ENCODE measurements around the gene ANXA11. TPM values are rescaled to one million over a fixed set of nuclear protein-coding genes. Genes with fewer than 3 reads are reported as not detected.

ANXA11 gene
- total and polyA plus RNA-seq, 9 of the 15 experiments (the other 6 are each of a cell fraction or from before 2014, with no cell fraction given): 43.6 to 212 (median 109) TPM

DNA sequence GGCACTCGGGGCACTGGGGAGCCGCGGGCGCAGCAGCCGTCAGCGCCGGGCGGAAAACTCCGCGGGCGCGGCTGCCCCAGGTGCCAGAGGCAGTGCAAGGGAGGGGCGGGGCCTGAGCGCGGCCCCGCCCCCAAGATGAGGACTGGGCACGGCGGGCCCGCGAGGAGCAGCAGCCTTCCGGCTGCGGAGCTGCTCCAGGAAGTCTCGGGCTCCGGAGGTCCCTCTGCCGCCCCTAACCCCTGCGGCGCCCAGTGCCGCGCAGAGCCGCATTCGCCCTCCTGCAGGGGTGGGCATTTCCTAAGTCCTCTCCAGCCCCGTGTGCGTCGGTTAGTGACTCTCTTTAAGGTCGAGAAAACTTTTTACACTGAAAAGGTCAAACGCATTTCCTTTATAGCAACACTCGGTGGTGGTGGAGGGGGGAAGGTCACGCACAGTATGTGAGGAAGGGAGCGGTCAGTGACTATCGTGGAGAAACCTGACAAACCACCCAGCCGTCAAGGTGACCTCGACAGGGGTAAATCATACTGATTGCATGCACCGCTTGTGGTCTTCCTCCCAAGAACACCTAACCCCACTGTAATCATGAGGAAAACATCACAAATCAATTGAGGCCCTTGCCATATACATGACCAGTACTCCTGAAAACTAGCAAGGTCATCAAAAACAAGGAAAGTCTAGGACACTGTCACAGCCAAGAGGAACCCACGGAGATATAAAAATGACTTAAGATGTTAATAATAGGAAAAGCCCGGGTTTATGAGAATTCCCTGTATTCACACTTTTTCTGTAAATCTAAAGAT is at the start of gene ANXA11 (continued):
- 0 out of 2 replicates have a peak, but pooled peaks have one; percentile 31 for TF ChIP-seq ZBTB26 (CRISPR knock-in tag; IDR thresholded peaks at IDR 0.05)
- TF ChIP-seq MXD1 (CRISPR knock-in tag; IDR thresholded peaks at IDR 0.05; ENCODE audit: borderline replicate concordance, poor library complexity, severe bottlenecking): no peak
- no peak for TF ChIP-seq EGR1 (conservative IDR thresholded peaks at IDR 0.05)
- no peak for TF ChIP-seq ZNF347 (CRISPR knock-in tag; IDR thresholded peaks at IDR 0.05; ENCODE audit: low read depth)
- peak; percentile 67; the same call in 1 of the 2 replicates for TF ChIP-seq GTF2E2 (tag; IDR thresholded peaks at IDR 0.05)
- peak; percentile 65 for TF ChIP-seq TAF9B (IDR thresholded peaks at IDR 0.05; ENCODE audit: partially characterized antibody)
- no peak for TF ChIP-seq MEF2A (IDR thresholded peaks at IDR 0.05; ENCODE audit: control insufficient read depth, low read depth, low read length)
- TF ChIP-seq, protein P1, sequence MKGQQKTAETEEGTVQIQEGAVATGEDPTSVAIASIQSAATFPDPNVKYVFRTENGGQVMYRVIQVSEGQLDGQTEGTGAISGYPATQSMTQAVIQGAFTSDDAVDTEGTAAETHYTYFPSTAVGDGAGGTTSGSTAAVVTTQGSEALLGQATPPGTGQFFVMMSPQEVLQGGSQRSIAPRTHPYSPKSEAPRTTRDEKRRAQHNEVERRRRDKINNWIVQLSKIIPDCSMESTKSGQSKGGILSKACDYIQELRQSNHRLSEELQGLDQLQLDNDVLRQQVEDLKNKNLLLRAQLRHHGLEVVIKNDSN (CRISPR knock-in tag; IDR thresholded peaks at IDR 0.05): no peak
- TF ChIP-seq STAG1 (CRISPR knock-in tag; IDR thresholded peaks at IDR 0.05; ENCODE audit: borderline replicate concordance): no peak
- TF ChIP-seq XRCC4 (IDR thresholded peaks at IDR 0.05; ENCODE audit: extremely low read depth, insufficient read depth, insufficient read length): no peak
- peak in 2 of 3 experiments; percentile 73 to 82 for TF ChIP-seq YY1 (IDR thresholded peaks at IDR 0.05; ENCODE audit: borderline replicate concordance in 1 of 3, control insufficient read depth in 1 of 3, extremely low read depth in 1 of 3, insufficient read depth in 3 of 3, insufficient read length in 1 of 3, insufficient replicate concordance in 2 of 3, low read depth in 1 of 3, low read length in 2 of 3)
- TF ChIP-seq USF2 (CRISPR knock-in tag; IDR thresholded peaks at IDR 0.05): no peak

Data from K562 (cell line).